HEK293 (cell line): ENCODE results near the gene CNP.

Source experiments
- GLI4 ChIP-seq: fragments of 450-650 bp; formaldehyde crosslinking; IDR thresholded peaks from 2 replicates; pipeline ENCODE4 v1.5.1; 2016; ENCODE audit warnings: missing biosample characterization, missing genetic modification characterization
- ZBTB7A ChIP-seq: fragments of 450-650 bp; formaldehyde crosslinking; IDR thresholded peaks from 2 replicates; pipeline ENCODE4 v1.5.1; 2016; ENCODE audit warnings: low read depth, missing biosample characterization, missing genetic modification characterization
- ZNF549 ChIP-seq: fragments of 450-650 bp; IDR thresholded peaks from 2 replicates; pipeline ENCODE4 v1.5.1; 2018; ENCODE audit warnings: missing biosample characterization, missing genetic modification characterization, mild to moderate bottlenecking, inconsistent platforms, moderate library complexity
- ZNF777 ChIP-seq: fragments of 450-650 bp; formaldehyde crosslinking; IDR thresholded peaks from 2 replicates; pipeline ENCODE4 v1.5.1; 2017; ENCODE audit warnings: missing biosample characterization, missing genetic modification characterization, borderline replicate concordance
- TF ChIP-seq, protein P1 (sequence below): fragments of 450-650 bp; formaldehyde crosslinking; IDR thresholded peaks from 2 replicates; pipeline ENCODE4 v1.5.1; 2016; ENCODE audit warnings: missing biosample characterization, missing genetic modification characterization, borderline replicate concordance
- TF ChIP-seq, protein P2 (sequence below): fragments of 450-650 bp; formaldehyde crosslinking; IDR thresholded peaks from 2 replicates; pipeline ENCODE4 v1.5.1; 2016; ENCODE audit warnings: missing biosample characterization, missing genetic modification characterization

DNA sequence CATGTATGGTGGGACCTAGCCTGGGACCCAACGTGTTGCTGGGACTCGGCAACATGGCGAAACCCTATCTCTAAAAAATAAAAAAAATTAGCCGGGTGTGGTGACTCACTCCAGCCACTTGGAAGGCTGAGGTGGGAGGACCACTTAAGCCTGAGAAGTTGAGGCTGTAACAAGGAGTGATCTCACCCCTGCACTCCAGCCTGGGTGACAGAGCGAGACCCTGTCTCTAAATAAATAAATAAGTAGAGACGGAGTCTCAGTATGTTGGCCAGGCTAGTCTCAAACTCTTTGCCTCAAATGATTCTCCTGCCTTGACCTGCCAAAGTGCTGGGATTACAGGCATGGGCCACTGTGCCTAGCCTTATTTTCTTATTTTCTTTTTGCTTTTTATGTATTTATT, 10.1 kb upstream of the CNP start:
- TF ChIP-seq, protein P1, sequence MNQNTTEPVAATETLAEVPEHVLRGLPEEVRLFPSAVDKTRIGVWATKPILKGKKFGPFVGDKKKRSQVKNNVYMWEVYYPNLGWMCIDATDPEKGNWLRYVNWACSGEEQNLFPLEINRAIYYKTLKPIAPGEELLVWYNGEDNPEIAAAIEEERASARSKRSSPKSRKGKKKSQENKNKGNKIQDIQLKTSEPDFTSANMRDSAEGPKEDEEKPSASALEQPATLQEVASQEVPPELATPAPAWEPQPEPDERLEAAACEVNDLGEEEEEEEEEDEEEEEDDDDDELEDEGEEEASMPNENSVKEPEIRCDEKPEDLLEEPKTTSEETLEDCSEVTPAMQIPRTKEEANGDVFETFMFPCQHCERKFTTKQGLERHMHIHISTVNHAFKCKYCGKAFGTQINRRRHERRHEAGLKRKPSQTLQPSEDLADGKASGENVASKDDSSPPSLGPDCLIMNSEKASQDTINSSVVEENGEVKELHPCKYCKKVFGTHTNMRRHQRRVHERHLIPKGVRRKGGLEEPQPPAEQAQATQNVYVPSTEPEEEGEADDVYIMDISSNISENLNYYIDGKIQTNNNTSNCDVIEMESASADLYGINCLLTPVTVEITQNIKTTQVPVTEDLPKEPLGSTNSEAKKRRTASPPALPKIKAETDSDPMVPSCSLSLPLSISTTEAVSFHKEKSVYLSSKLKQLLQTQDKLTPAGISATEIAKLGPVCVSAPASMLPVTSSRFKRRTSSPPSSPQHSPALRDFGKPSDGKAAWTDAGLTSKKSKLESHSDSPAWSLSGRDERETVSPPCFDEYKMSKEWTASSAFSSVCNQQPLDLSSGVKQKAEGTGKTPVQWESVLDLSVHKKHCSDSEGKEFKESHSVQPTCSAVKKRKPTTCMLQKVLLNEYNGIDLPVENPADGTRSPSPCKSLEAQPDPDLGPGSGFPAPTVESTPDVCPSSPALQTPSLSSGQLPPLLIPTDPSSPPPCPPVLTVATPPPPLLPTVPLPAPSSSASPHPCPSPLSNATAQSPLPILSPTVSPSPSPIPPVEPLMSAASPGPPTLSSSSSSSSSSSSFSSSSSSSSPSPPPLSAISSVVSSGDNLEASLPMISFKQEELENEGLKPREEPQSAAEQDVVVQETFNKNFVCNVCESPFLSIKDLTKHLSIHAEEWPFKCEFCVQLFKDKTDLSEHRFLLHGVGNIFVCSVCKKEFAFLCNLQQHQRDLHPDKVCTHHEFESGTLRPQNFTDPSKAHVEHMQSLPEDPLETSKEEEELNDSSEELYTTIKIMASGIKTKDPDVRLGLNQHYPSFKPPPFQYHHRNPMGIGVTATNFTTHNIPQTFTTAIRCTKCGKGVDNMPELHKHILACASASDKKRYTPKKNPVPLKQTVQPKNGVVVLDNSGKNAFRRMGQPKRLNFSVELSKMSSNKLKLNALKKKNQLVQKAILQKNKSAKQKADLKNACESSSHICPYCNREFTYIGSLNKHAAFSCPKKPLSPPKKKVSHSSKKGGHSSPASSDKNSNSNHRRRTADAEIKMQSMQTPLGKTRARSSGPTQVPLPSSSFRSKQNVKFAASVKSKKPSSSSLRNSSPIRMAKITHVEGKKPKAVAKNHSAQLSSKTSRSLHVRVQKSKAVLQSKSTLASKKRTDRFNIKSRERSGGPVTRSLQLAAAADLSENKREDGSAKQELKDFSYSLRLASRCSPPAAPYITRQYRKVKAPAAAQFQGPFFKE (tag by site-specific recombination) = no peak
- TF ChIP-seq, protein P2, sequence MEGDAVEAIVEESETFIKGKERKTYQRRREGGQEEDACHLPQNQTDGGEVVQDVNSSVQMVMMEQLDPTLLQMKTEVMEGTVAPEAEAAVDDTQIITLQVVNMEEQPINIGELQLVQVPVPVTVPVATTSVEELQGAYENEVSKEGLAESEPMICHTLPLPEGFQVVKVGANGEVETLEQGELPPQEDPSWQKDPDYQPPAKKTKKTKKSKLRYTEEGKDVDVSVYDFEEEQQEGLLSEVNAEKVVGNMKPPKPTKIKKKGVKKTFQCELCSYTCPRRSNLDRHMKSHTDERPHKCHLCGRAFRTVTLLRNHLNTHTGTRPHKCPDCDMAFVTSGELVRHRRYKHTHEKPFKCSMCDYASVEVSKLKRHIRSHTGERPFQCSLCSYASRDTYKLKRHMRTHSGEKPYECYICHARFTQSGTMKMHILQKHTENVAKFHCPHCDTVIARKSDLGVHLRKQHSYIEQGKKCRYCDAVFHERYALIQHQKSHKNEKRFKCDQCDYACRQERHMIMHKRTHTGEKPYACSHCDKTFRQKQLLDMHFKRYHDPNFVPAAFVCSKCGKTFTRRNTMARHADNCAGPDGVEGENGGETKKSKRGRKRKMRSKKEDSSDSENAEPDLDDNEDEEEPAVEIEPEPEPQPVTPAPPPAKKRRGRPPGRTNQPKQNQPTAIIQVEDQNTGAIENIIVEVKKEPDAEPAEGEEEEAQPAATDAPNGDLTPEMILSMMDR = no peak
- no peak for TF ChIP-seq ZBTB7A
- TF ChIP-seq ZNF549 (tag by site-specific recombination) = no peak
- TF ChIP-seq ZNF777 (tag by site-specific recombination) = no peak
- no peak for TF ChIP-seq GLI4 (tag by site-specific recombination)
